Measurements from ENCODE around the gene FLII. TPM values are rescaled to one million over a fixed set of nuclear protein-coding genes. Genes with fewer than 3 reads are reported as not detected.

The FLII gene
- total and polyA plus RNA-seq, 12 donors = 150 to 652 (median 297) TPM

DNA sequence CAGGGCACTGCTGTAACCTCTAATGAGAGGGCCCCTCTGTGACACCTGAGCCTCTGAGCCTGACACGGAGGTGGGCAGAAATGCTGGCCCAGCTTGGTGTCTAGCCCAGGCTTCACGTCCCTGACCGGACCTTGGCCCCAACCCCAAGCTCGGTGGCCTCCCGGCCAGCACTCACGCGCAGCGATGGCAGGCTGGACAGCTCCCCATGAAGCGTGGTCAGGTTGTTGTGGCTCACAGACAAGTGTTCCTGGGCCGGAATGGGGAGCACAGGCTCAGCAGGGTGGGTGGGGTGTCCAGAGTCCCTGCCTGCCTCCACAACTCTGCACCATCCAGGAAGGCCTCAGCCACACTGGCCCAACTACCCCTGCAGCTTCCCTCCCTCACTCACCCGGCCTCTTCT lies 2.2 kb downstream of the FLII start:
- intact Hi-C loops (cut with DNase I) = loop anchor here in 1 of 2 donors (10.0 kb wide), 1 partner anchor 72 kb away; the partner anchor contains the start of gene ALKBH5
- 31 to 41% (median 35%) methylated on average over 7 to 11 of the region's 11 CpGs for WGBS, 4 donors

DNA sequence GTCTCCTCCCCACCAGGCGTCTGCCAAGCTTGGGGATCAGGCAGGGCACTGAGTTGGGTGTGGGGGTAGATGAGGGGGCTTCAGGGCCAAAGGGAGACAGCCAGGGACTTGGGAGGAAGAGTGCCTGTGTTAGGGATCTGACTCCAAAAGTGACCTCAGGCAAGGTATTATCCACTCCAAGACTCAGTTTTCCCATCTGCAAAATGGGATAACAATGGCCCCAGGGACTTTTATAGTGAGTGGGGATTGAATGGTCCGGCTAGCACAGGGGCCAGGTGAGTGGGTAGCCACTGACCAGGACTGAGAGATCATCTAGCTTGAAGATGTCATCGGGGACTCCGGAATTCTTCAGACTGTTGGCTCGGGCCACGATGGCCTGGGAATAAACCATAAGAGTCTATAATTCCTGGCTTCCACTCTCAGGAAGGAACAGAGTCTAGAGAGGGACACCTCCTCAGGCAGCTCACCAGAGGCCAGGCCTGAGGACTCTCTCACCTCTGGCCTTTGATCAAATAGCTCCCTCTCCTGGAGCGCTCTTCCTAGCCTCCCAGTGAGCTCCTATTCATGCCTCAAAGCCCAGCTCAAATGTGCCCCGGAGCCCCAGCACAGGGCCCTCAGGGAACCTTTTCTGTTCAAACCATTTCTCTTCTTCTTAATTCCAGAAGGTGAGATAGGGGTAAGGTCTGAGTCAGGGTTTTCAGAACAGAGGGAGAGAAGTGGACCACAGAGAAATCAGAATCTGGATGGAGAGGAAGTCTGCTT lies 3.5 kb downstream of the FLII start:
- no peak overlapping the region for H3K27ac ChIP-seq
- H3K4me3 ChIP-seq = no peak overlapping the region
- no peak for DNase-seq
- no peaks in the 10 kb centered on the region for H3K9me3 ChIP-seq (replicated peaks in 1 of 3)
- no peaks in the 10 kb centered on the region for H3K27me3 ChIP-seq
- WGBS, 4 donors = 94 to 96% (median 95%) methylated on average over 8 of the region's 8 CpGs
- H3K4me1 ChIP-seq (replicated peaks in 1 of 2) = peaks cover 19 to 27% of the 10 kb centered on the region in 2 donors
- peaks cover 0 to 67% of the 10 kb centered on the region in 2 donors for H3K36me3 ChIP-seq (replicated peaks in 1 of 2)
- intact Hi-C loops (cut with DNase I) = loop anchor here in 1 of 2 donors (10.0 kb wide), 1 partner anchor 70 kb away; the partner anchor contains the start of gene ALKBH5
- TF ChIP-seq, protein P1, sequence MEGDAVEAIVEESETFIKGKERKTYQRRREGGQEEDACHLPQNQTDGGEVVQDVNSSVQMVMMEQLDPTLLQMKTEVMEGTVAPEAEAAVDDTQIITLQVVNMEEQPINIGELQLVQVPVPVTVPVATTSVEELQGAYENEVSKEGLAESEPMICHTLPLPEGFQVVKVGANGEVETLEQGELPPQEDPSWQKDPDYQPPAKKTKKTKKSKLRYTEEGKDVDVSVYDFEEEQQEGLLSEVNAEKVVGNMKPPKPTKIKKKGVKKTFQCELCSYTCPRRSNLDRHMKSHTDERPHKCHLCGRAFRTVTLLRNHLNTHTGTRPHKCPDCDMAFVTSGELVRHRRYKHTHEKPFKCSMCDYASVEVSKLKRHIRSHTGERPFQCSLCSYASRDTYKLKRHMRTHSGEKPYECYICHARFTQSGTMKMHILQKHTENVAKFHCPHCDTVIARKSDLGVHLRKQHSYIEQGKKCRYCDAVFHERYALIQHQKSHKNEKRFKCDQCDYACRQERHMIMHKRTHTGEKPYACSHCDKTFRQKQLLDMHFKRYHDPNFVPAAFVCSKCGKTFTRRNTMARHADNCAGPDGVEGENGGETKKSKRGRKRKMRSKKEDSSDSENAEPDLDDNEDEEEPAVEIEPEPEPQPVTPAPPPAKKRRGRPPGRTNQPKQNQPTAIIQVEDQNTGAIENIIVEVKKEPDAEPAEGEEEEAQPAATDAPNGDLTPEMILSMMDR (IDR thresholded peaks at IDR 0.05) = no peak
- TF ChIP-seq POLR2A (IDR thresholded peaks at IDR 0.05) = no peak

More for the DNA sequence above, 2.2 kb downstream of the FLII start:
- no peaks in the 10 kb centered on the region for H3K27me3 ChIP-seq
- no peaks in the 10 kb centered on the region for H3K9me3 ChIP-seq (replicated peaks in 1 of 3)
- H3K4me1 ChIP-seq (replicated peaks in 1 of 2) = peaks cover 23 to 33% of the 10 kb centered on the region in 2 donors
- H3K27ac ChIP-seq = peak overlapping the region in 2 of 5 donors; percentile 96
- no peak for TF ChIP-seq POLR2A (IDR thresholded peaks at IDR 0.05)
- TF ChIP-seq, protein P1 (IDR thresholded peaks at IDR 0.05) = no peak
- H3K4me3 ChIP-seq = no peak overlapping the region
- peaks cover 0 to 55% of the 10 kb centered on the region in 2 donors for H3K36me3 ChIP-seq (replicated peaks in 1 of 2)
- peak in 3 of 7 donors; percentile 20 to 48 (median 39) for DNase-seq

DNA sequence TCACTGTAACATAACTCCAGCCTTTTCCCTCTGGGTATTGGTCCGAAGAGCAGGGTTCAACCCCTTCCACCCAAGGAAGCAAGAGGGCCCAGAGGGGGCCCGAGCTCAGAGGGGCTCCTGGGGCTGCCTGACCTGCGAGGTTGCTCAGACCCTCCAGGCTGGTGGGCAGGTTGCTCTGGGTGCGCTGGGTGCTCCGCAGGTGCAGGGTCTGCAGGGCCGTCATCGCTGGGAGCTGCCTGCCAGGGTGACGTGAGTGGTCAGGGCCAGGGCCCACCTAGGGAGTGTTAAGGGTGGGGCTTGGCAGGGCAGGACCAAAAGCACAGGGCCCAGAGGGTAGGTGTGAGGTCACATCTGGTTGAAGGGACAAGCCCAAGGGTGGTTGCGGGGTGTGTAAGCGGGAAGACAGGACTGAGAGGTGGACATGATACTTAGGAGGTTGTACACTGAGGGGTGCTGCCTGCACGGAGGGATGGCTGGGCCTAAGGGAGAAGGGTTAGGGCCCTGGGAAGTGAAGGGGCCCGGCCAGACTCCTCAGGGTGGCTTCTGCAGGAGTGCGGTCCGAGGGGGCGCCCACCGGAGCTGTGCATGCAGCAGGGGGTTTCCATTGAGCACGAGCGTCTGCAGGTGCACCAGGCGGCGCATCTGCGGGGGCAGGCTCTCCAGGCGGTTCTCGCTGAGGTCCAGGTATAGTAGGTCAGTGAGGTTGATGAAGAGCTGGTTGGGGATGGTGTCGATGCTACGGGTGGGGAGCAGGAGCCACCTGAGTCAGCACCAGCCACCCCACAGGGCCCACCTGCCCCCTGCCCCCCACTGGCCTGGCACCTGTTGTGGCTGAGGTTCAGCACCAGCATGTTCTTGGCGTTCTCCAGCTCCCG lies 4.4 kb downstream of the FLII start:
- Histone ChIP-seq H3K36me3 (replicated peaks in 1 of 2) (peaks cover 0 to 76% of the 10 kb centered on the region in 2 donors), H3K27ac (no peak overlapping the region), H3K4me3 (no peak overlapping the region), H3K9me3 (replicated peaks in 1 of 3) (no peaks in the 10 kb centered on the region), H3K27me3 (no peaks in the 10 kb centered on the region), H3K4me1 (replicated peaks in 1 of 2) (peaks cover 16 to 22% of the 10 kb centered on the region in 2 donors)
- DNase-seq = no peak
- WGBS, 4 donors = 84 to 94% (median 91%) methylated on average over 6 to 27 of the region's 27 CpGs
- intact Hi-C loops (cut with DNase I) = loop anchor here in 1 of 2 donors (10.0 kb wide), 1 partner anchor 69 kb away; the partner anchor contains the start of gene ALKBH5
- TF ChIP-seq POLR2A (IDR thresholded peaks at IDR 0.05) = no peak
- TF ChIP-seq, protein P1 (IDR thresholded peaks at IDR 0.05) = no peak

All from adrenal gland (tissue), 12 donors.